ENCODE results near the gene SMIM21.

The SMIM21 gene

DNA sequence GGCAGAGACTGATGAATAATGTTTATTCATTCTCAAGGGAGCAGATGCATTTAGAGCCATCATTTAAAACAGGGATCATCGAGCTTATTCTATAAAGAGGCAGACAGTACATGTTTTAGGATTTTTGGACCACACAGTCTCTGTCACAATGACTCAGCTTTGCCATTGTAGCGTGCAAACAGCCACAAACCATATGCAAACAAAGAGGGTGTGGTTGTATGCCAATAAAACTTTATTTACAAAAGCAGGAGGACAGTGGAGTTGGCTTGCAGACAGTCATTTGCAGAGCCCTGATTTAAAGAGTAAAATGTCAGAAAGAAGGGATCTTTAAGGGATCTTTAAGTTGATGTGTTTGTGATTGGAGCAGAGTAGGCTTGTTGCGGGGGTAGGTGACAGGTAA lies 51.5 kb downstream of the SMIM21 start:
- no peak overlapping the region for H3K4me3 Mint-ChIP-seq
- H3K27me3 Mint-ChIP-seq, result peaks cover 14% of the 10 kb centered on the region
- no peaks in the 10 kb centered on the region for H3K36me3 Mint-ChIP-seq (ENCODE audit: low read depth)
- H3K27ac Mint-ChIP-seq, result no peak overlapping the region
- no peaks in the 10 kb centered on the region for H3K4me1 Mint-ChIP-seq (ENCODE audit: low read depth)
- DNase-seq, result no peak
- no peaks in the 10 kb centered on the region for H3K9me3 Mint-ChIP-seq

DNA sequence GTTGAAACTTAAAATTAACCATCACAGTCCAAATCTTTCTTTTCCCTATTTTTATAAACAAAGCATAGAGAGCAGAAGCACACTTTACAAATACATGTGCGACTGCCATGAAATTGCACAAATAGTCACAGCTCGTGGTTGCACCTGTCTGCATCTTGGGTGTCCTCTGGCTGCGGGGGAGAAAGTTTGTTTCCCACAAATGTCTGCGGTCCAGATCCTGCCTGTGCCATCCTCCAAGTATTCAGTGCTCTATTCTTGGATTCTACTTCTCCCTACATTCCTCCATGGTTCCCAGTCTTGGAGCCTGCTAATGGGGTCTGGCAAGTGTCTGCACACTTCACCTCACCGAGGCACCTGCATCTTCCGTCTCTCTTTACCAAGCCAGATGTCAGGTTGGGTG lies 52.2 kb downstream of the SMIM21 start:
- H3K9me3 Mint-ChIP-seq, result no peaks in the 10 kb centered on the region
- DNase-seq, result no peak
- no peak overlapping the region for H3K4me3 Mint-ChIP-seq

DNA sequence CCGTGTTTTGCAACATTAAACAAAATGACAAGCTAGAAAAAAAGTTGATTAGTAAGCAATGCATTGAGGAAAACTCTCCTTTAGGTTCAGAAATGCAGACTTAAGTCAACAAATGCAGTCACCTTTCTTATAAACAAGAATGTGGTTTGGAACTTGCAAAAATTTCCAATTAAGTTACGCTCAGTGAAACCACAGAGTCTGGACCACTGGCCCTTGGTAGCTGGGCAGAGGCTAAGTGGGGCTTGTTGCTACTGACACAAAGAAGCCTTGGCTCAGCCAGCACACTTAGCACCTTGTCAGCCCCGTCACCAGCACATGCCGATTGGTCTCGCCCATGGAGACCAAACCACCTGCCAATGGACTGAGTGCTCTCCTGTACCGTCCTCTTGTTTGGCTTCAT lies 53.0 kb downstream of the SMIM21 start:
- no peak for DNase-seq
- H3K27ac Mint-ChIP-seq, result no peak overlapping the region
- no peaks in the 10 kb centered on the region for H3K36me3 Mint-ChIP-seq (ENCODE audit: low read depth)
- peaks cover 8% of the 10 kb centered on the region for H3K27me3 Mint-ChIP-seq
- H3K9me3 Mint-ChIP-seq, result no peaks in the 10 kb centered on the region
- H3K4me1 Mint-ChIP-seq (ENCODE audit: low read depth), result no peaks in the 10 kb centered on the region
- H3K4me3 Mint-ChIP-seq, result no peak overlapping the region

More for the DNA sequence above, 52.2 kb downstream of the SMIM21 start:
- H3K27ac Mint-ChIP-seq, result no peak overlapping the region
- H3K4me1 Mint-ChIP-seq (ENCODE audit: low read depth), result no peaks in the 10 kb centered on the region
- H3K36me3 Mint-ChIP-seq (ENCODE audit: low read depth), result no peaks in the 10 kb centered on the region
- peaks cover 14% of the 10 kb centered on the region for H3K27me3 Mint-ChIP-seq

DNA sequence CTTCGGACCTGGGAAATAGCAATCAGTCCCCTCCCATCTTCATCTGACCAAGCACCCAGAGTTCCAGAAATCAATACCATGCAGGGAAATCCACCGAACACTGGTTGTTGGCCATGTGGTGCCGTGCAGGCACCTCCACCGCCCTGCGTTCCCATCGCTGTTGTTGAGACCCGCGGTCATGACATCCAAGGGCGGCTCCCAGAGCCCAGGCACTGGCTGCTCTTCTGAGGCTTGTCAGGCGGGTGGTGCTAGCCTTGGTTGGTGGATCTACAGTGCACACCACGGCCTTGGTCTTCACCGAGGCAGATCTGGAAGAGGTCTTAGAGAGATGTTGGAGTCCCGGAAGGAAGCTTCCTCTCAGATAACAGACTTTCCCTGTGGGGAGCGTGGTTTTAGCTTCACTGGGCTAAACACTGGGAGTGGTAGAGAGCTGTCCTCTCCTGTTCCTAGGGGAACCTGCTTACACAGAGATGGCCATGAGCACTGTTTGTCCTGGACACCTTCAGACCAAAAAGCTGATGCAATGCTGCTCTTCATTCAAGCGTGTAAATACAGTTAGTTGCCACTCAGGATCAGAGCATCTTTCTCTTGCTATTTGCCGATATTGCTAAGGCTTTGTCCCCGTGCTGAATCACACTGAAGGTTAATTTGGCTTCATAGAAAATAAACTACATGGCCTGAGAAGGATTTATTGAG lies 58.3 kb downstream of the SMIM21 start:
- peaks cover 4% of the 10 kb centered on the region for H3K27me3 Mint-ChIP-seq
- DNase-seq, result no peak
- no peaks in the 10 kb centered on the region for H3K9me3 Mint-ChIP-seq
- H3K4me3 Mint-ChIP-seq, result no peak overlapping the region
- H3K27ac Mint-ChIP-seq, result no peak overlapping the region
- no peaks in the 10 kb centered on the region for H3K36me3 Mint-ChIP-seq (ENCODE audit: low read depth)
- peaks cover 1% of the 10 kb centered on the region for H3K4me1 Mint-ChIP-seq (ENCODE audit: low read depth)

DNA sequence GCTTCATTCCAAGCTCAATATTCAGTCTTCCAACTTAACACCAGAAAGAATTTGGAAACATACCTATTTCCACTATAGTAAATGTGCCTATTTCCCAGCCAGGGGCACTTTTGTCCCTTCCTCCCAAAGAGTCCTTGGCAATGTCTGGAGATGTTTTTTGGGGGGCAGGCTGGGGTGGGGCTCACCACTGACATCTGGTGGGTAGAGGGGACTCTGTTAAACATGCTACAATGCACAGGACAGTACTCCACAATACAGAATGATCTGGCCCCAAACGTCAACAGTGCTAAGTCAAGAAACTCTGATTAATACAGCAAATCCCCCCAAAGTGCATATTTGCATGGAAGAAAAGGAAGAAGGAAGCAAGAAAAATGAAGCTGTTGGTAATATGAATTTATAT lies 61.7 kb downstream of the SMIM21 start:
- Mint-ChIP-seq H3K27me3 (no peaks in the 10 kb centered on the region), H3K9me3 (no peaks in the 10 kb centered on the region), H3K4me3 (no peak overlapping the region), H3K27ac (no peak overlapping the region), H3K36me3 (ENCODE audit: low read depth) (no peaks in the 10 kb centered on the region), H3K4me1 (ENCODE audit: low read depth) (peaks cover 1% of the 10 kb centered on the region)
- no peak for DNase-seq

DNA sequence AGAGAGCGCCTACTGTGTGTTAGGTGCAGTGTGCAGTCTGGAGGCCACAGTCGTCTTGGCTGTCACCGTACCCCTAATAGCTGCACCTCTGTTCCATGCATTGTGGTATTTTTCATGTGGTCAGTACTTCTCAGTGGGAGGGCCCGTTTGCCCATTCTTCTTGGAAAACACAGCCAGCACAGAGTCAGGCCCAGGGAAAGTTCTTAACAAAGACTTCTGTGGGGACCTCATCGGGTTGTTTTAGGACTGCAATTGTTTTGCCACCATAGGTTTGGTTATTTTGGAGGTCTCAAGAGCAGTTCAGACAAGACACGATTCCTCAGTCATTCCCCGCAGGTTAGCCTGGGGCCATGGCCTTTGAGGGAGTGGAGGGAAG lies 62.3 kb downstream of the SMIM21 start:
- Mint-ChIP-seq H3K4me3 (no peak overlapping the region), H3K9me3 (no peaks in the 10 kb centered on the region), H3K27me3 (peaks cover 4% of the 10 kb centered on the region), H3K27ac (no peak overlapping the region), H3K4me1 (ENCODE audit: low read depth) (peaks cover 1% of the 10 kb centered on the region), H3K36me3 (ENCODE audit: low read depth) (no peaks in the 10 kb centered on the region)
- DNase-seq, result no peak

DNA sequence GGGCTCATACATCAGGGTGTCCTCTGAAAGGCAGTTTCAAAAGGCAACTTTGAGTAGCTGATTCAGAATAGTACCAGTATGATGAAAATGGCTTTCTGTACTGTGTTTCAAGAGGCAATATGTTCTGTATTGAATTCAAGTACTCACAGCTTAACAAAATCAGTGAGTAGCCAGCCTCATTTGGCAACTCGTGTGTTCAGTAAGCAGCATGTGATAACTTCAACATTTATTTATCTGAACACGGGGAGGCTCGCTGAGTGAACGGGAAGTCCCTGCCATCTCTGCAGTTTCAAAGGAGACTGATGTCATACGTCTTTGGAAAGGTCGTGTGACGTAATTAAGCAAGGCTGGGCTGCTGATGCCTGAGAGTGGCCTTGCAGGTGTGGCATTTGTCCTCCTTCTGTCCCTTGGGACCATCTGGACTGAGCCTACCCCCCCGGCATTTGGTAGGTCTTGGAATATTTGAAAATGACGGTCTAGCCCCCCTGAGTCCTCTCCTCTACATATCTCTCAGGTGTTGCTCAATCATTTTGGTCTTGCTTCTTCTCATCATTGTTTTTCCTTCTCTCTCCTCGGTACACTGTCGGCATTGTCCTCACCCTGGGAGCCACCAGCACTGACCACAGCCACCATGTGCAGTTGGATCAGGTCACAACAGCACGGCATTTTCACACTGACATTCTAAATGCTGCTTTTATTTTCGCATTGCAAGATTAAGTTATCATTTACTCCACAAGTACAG lies 62.8 kb downstream of the SMIM21 start:
- H3K27me3 Mint-ChIP-seq, result peaks cover 5% of the 10 kb centered on the region
- H3K4me1 Mint-ChIP-seq (ENCODE audit: low read depth), result peaks cover 1% of the 10 kb centered on the region
- no peak for DNase-seq
- H3K4me3 Mint-ChIP-seq, result no peak overlapping the region
- no peaks in the 10 kb centered on the region for H3K36me3 Mint-ChIP-seq (ENCODE audit: low read depth)
- H3K9me3 Mint-ChIP-seq, result no peaks in the 10 kb centered on the region
- no peak overlapping the region for H3K27ac Mint-ChIP-seq

DNA sequence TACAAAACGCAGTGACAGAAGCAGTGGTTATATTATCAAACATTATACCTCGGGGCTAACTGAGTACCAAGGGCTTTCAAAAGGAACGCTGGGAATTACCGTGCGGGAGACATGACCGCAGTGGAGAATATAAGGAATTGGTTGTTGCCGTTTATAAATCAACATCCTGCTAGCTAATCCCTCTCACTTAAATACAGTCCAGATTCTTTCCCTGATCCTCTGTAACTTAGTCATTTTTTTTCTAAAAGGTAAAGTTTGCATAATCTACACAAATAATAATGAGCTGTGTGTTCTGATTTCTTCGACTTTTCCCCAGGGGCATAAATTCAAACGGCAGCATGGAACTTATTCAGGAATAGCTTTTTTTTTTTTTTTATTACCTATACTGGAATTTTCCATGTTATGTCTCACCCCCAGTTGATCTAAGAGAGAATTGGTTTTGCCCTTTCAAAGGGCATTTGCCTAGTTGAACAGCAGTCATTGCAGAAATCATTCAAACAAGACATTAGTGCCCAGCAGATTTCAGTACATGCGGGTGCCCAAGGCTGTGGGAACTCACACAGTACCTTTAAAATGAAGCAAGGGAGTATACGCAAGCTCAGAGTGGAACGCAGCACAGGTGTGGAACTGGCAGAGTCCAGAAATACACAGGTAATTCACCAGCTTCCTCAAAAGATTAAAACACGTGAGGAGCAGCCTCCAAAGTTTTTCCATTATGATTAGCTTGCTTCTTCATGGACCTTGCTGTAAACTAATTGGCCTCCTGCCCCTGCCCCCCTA lies 63.9 kb downstream of the SMIM21 start:
- H3K27me3 Mint-ChIP-seq, result peaks cover 6% of the 10 kb centered on the region
- no peak overlapping the region for H3K4me3 Mint-ChIP-seq
- no peaks in the 10 kb centered on the region for H3K36me3 Mint-ChIP-seq (ENCODE audit: low read depth)
- DNase-seq, result no peak
- H3K9me3 Mint-ChIP-seq, result no peaks in the 10 kb centered on the region
- no peak overlapping the region for H3K27ac Mint-ChIP-seq
- peaks cover 1% of the 10 kb centered on the region for H3K4me1 Mint-ChIP-seq (ENCODE audit: low read depth)

DNA sequence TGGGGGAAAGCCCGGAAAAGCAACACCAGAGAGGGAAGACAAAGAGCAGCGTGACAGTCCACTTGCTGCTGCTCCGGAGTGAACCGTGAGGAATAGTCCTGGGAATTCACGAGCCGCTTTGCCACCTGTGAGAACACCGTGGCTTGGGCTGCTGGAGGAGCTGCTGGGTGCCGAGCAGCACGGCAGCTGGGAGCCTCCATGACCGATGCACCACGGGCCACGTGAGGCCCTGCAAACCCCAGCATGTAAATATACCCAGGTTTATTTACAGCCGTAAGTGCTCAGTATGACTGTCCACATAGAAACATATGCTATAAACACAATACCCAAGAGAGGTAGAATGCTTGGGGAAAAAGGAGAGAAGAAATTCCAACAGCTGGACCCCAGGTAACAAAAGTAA lies 65.1 kb downstream of the SMIM21 start:
- peaks cover 1% of the 10 kb centered on the region for H3K4me1 Mint-ChIP-seq (ENCODE audit: low read depth)
- H3K4me3 Mint-ChIP-seq, result no peak overlapping the region
- no peaks in the 10 kb centered on the region for H3K36me3 Mint-ChIP-seq (ENCODE audit: low read depth)
- H3K9me3 Mint-ChIP-seq, result no peaks in the 10 kb centered on the region
- peaks cover 6% of the 10 kb centered on the region for H3K27me3 Mint-ChIP-seq
- no peak for DNase-seq
- H3K27ac Mint-ChIP-seq, result no peak overlapping the region

DNA sequence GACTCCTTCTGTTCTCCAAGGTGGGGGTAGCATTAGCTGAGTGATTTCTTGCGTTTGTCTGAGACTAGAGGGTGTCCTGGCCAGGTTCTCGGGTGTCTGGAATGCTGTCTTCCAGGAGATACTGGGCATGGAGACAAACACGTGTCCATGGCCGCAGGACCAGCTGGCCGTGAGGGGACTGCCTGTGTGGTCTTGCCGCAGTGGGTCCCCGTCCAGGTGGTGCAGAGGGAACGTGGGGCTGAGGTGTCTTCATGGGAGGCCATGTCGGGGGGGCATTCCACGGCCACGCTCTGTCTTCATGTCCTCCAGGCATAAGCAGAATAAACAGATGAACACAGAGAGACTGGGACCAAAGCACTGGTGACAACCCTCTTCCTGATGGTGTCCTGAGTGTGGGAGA lies 66.6 kb downstream of the SMIM21 start:
- H3K4me3 Mint-ChIP-seq, result no peak overlapping the region
- peaks cover 5% of the 10 kb centered on the region for H3K9me3 Mint-ChIP-seq
- H3K36me3 Mint-ChIP-seq (ENCODE audit: low read depth), result no peaks in the 10 kb centered on the region
- H3K27me3 Mint-ChIP-seq, result peaks cover 6% of the 10 kb centered on the region
- no peak for DNase-seq
- H3K4me1 Mint-ChIP-seq (ENCODE audit: low read depth), result peaks cover 1% of the 10 kb centered on the region
- H3K27ac Mint-ChIP-seq, result no peak overlapping the region

DNA sequence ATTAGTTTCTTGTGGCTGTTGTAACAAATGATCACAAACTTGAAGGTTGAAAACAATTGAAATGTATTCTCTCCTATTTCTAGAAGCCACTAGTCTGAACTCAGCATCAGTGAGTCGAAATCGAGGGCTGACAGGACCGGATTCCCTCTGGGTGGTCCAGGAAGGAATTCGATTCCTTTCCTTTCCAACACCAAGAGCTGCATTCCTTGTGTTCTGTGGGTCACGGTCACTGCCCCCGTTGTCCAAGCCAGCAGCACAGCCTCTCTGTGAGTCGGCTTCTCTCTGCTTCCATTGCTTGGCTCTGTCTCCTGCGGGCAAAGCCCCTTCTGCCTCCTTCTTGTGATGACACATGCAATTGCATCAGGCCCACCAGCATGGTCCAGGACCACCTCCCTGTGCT lies 67.3 kb downstream of the SMIM21 start:
- Mint-ChIP-seq H3K36me3 (ENCODE audit: low read depth) (no peaks in the 10 kb centered on the region), H3K4me3 (no peak overlapping the region), H3K27me3 (peaks cover 6% of the 10 kb centered on the region), H3K9me3 (peaks cover 7% of the 10 kb centered on the region), H3K4me1 (ENCODE audit: low read depth) (peaks cover 1% of the 10 kb centered on the region), H3K27ac (no peak overlapping the region)
- no peak for DNase-seq
